Mesothelial cell of epicardium (in vitro differentiated cells): ENCODE results near the gene KLF1. TPM values are rescaled to one million over a fixed set of nuclear protein-coding genes. Genes with fewer than 3 reads are reported as not detected.

Source experiments
- DNase-seq, 2 experiments: peaks; one replicate each; pipeline ENCODE4 v3.0.0; 2021; ENCODE audit warnings: low spot score in 2 of 2; ENCODE audit not compliant: unreplicated experiment in 2 of 2
- H3K27ac Mint-ChIP-seq: 2 replicates; pipeline ENCODE4 v1.8.0; 2021; ENCODE audit warnings: mixed read lengths
- H3K27me3 Mint-ChIP-seq: 2 replicates; pipeline ENCODE4 v1.8.0; 2021; ENCODE audit warnings: low read depth, mixed read lengths
- H3K36me3 Mint-ChIP-seq: 2 replicates; pipeline ENCODE4 v1.8.0; 2021; ENCODE audit warnings: mixed read lengths
- H3K4me1 Mint-ChIP-seq: 2 replicates; pipeline ENCODE4 v1.8.0; 2021; ENCODE audit warnings: mixed read lengths
- H3K4me3 Mint-ChIP-seq: 2 replicates; pipeline ENCODE4 v1.8.0; 2021; ENCODE audit warnings: mild to moderate bottlenecking, moderate library complexity, mixed read lengths
- H3K9me3 Mint-ChIP-seq: 2 replicates; pipeline ENCODE4 v1.8.0; 2021; ENCODE audit warnings: mixed read lengths
- CTCF ChIP-seq: fragments of 200-600 bp; sonication (generic); IDR thresholded peaks from one replicate; pipeline ENCODE4 v1.5.0; 2021; ENCODE audit warnings: antibody characterized with exemption; ENCODE audit not compliant: unreplicated experiment
- microRNA-seq: library from miRNA; unstranded; fragments of <30 nt; microRNA quantifications from one replicate; pipeline ENCODE4 v1.2.0, GENCODE V29; 2021; ENCODE audit warnings: inconsistent platforms, mixed read lengths
- total RNA-seq: library from RNA; stranded (reverse); gene quantifications from 3 replicates; pipeline ENCODE4 v1.2.1, GENCODE V29; 2021

Gene KLF1
- total RNA-seq, 1 donor from 2014 or later, result 0.13 TPM

GRCh38 chr19:12838182-12838885 is 48.7 kb downstream of the KLF1 start, which contains the start of gene MAST1:
MAST1 (plus strand) TSS chr19:12838515; CDS start chr19:12838573, 58 bp downstream.
- TF ChIP-seq CTCF, result peak; percentile 29
- peak in 1 of 2 experiments; percentile 67 for DNase-seq
- H3K4me1 Mint-ChIP-seq, result peaks cover 16% of the 10 kb centered on the region
- no peak within 1 kb of the TSS for H3K27ac Mint-ChIP-seq
- peaks cover 86% of the 10 kb centered on the region for H3K27me3 Mint-ChIP-seq
- peak within 1 kb of the TSS; percentile 64 for H3K4me3 Mint-ChIP-seq
- H3K9me3 Mint-ChIP-seq, result no peaks in the 10 kb centered on the region
- H3K36me3 Mint-ChIP-seq, result no peaks in the 10 kb centered on the region

GRCh38 chr19:12837225-12837624 is 49.8 kb downstream of the KLF1 start:
- H3K27me3 Mint-ChIP-seq, result peaks cover 91% of the 10 kb centered on the region
- peaks cover 20% of the 10 kb centered on the region for H3K4me1 Mint-ChIP-seq
- no peaks in the 10 kb centered on the region for H3K36me3 Mint-ChIP-seq
- H3K9me3 Mint-ChIP-seq, result no peaks in the 10 kb centered on the region
- DNase-seq, result no peak
- H3K27ac Mint-ChIP-seq, result no peak overlapping the region
- H3K4me3 Mint-ChIP-seq, result peak overlapping the region; percentile 4
- TF ChIP-seq CTCF, result no peak

- peaks cover 92% of the 10 kb centered on the region for H3K27me3 Mint-ChIP-seq
- H3K4me3 Mint-ChIP-seq, result peak overlapping the region; percentile 15
- no peak for DNase-seq
- no peak for TF ChIP-seq CTCF
- H3K4me1 Mint-ChIP-seq, result peaks cover 19% of the 10 kb centered on the region
- no peaks in the 10 kb centered on the region for H3K9me3 Mint-ChIP-seq
- no peak overlapping the region for H3K27ac Mint-ChIP-seq
- H3K36me3 Mint-ChIP-seq, result no peaks in the 10 kb centered on the region
Observed at GRCh38 chr19:12836529-12836863, 50.5 kb downstream of the KLF1 start.

- peaks cover 8% of the 10 kb centered on the region for H3K4me1 Mint-ChIP-seq
- no peak overlapping the region for H3K27ac Mint-ChIP-seq
- peaks cover 92% of the 10 kb centered on the region for H3K27me3 Mint-ChIP-seq
- H3K36me3 Mint-ChIP-seq, result no peaks in the 10 kb centered on the region
- TF ChIP-seq CTCF, result no peak
- H3K4me3 Mint-ChIP-seq, result peak overlapping the region; percentile 57
- no peak for DNase-seq
- H3K9me3 Mint-ChIP-seq, result no peaks in the 10 kb centered on the region
Observed at GRCh38 chr19:12834976-12835757, 51.8 kb downstream of the KLF1 start.

DNA sequence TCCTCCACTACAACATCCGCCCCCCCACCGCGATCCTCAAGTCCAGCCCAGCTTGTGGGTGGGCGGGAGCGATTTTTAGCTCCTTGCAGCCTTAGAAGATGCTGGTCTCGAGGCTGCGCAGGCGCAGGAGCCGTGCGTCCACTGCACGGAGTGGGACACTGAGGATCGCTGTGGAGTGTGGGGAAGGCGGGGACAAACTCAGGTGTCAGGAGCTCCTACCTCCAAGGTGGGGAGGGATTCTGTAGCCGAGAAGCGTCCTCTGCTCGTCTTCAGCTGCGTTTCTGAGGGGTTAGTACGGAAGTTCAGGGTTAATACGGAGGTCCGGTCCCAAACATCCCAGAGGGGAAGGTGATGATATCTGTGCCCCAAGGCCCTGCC is 52.4 kb downstream of the KLF1 start, which contains the start of gene RTBDN:
RTBDN (minus strand) TSS at position 14 of the 378 bp plus-strand sequence. CDS start 4,600 bp downstream, outside the sequence.
- no peak for TF ChIP-seq CTCF

More for the DNA sequence above, 52.4 kb downstream of the KLF1 start, which contains the start of gene RTBDN:
- peaks cover 92% of the 10 kb centered on the region for H3K27me3 Mint-ChIP-seq
- peaks cover 8% of the 10 kb centered on the region for H3K4me1 Mint-ChIP-seq
- peak within 1 kb of the TSS; percentile 62 for H3K4me3 Mint-ChIP-seq
- no peak within 1 kb of the TSS for H3K27ac Mint-ChIP-seq
- H3K36me3 Mint-ChIP-seq, result no peaks in the 10 kb centered on the region
- no peaks in the 10 kb centered on the region for H3K9me3 Mint-ChIP-seq
- no peak for DNase-seq

Small RNA genes within 50 kb of the gene (microRNA-seq; reads per million reads assigned to microRNA genes)
- gene MIR5695 (0.88 reads per million), gene MIR6794 (not detected)

Other genes with a start within 250 kb of the KLF1 start
- 105 to 109 TPM (median 107 TPM) in 3 replicates for gene MAN2B1, start 220.5 kb downstream of the KLF1 start, total RNA-seq
- 12.5 to 14.6 TPM (median 13.6 TPM) in 3 replicates for gene WDR83, start 220.4 kb downstream of the KLF1 start, total RNA-seq
- 91.3 to 101 TPM (median 97.0 TPM) in 3 replicates for gene DHPS, start 205.3 kb downstream of the KLF1 start, total RNA-seq
- gene GNG14, start 199.2 kb downstream of the KLF1 start, total RNA-seq, result not detected in 3 replicates
- 9.6 to 9.8 TPM (median 9.8 TPM) in 3 replicates for gene FBXW9, start 190.6 kb downstream of the KLF1 start, total RNA-seq
- gene TNPO2, start 163.3 kb downstream of the KLF1 start, total RNA-seq, result 105 to 116 TPM (median 105 TPM) in 3 replicates
- 148 to 161 TPM (median 156 TPM) in 3 replicates for gene TRIR, start 152.5 kb downstream of the KLF1 start, total RNA-seq
- 44.6 to 49.8 TPM (median 46.9 TPM) in 3 replicates for gene GET3, start 149.7 kb downstream of the KLF1 start, total RNA-seq
- not detected in 3 replicates for gene BEST2, start 135.4 kb downstream of the KLF1 start, total RNA-seq
- 89.2 to 93.7 TPM (median 92.7 TPM) in 3 replicates for gene HOOK2, start 111.6 kb downstream of the KLF1 start, total RNA-seq
- 160 to 169 TPM (median 164 TPM) in 3 replicates for gene JUNB, start 95.7 kb downstream of the KLF1 start, total RNA-seq
- 361 to 381 TPM (median 380 TPM) in 3 replicates for gene PRDX2, start 85.4 kb downstream of the KLF1 start, total RNA-seq
- 8.4 to 11.4 TPM (median 8.8 TPM) in 3 replicates for gene THSD8, start 85.1 kb downstream of the KLF1 start, total RNA-seq
- gene RNASEH2A, start 80.6 kb downstream of the KLF1 start, total RNA-seq, result 17.5 to 22.7 TPM (median 19.8 TPM) in 3 replicates
- gene RTBDN, start 52.6 kb downstream of the KLF1 start, total RNA-seq, result not detected in 3 replicates
- 4.0 to 5.8 TPM (median 4.4 TPM) in 3 replicates for gene MAST1, start 48.7 kb downstream of the KLF1 start, total RNA-seq
- 20.4 to 23.6 TPM (median 23.5 TPM) in 3 replicates for gene DNASE2, start 5.8 kb downstream of the KLF1 start, total RNA-seq
- 29.7 to 31.5 TPM (median 30.2 TPM) in 3 replicates for gene GCDH, start 4.0 kb upstream of the KLF1 start, total RNA-seq
- 0.86 to 0.98 TPM (median 0.97 TPM) in 3 replicates for gene SYCE2, start 32.1 kb upstream of the KLF1 start, total RNA-seq
- 54.5 to 58.4 TPM (median 58.3 TPM) in 3 replicates for gene FARSA, start 46.5 kb upstream of the KLF1 start, total RNA-seq
- gene CALR, start 51.4 kb upstream of the KLF1 start, total RNA-seq, result 863 to 886 TPM (median 869 TPM) in 3 replicates
- gene RAD23A, start 58.7 kb upstream of the KLF1 start, total RNA-seq, result 78.6 to 87.4 TPM (median 80.7 TPM) in 3 replicates
- 18.7 to 19.1 TPM (median 18.8 TPM) in 3 replicates for gene GADD45GIP1, start 70.0 kb upstream of the KLF1 start, total RNA-seq
- 0.16 TPM in 1 of 3 replicates, not detected in the others for gene DAND5, start 82.4 kb upstream of the KLF1 start, total RNA-seq
- 52.4 to 55.5 TPM (median 53.8 TPM) in 3 replicates for gene NFIX, start 108.3 kb upstream of the KLF1 start, total RNA-seq
- gene LYL1, start 215.7 kb upstream of the KLF1 start, total RNA-seq, result 3.4 to 4.0 TPM (median 3.8 TPM) in 3 replicates
- 53.9 to 58.6 TPM (median 57.0 TPM) in 3 replicates for gene TRMT1, start 229.5 kb upstream of the KLF1 start, total RNA-seq
- gene NACC1, start 231.1 kb upstream of the KLF1 start, total RNA-seq, result 63.0 to 76.4 TPM (median 74.5 TPM) in 3 replicates